NT2/D1 (cell line): Measurements from ENCODE around the gene IVNS1ABP.
"Not testable (repeated sequence)": the region's sequence is repeated elsewhere in the genome, so short reads cannot be mapped to it uniquely, and the experiment has no call there.

Experiments used
- DNase-seq: peaks from one replicate; pipeline ENCODE4 v3.0.0-alpha.2; 2011; ENCODE audit warnings: low read depth, low spot score
- H3K27me3 ChIP-seq: 2 replicates; pipeline ENCODE4 v1.6.0; 2011; ENCODE audit warnings: mild to moderate bottlenecking; ENCODE audit not compliant: insufficient read length, insufficient read depth
- H3K36me3 ChIP-seq: 2 replicates; pipeline ENCODE4 v1.6.1; 2011; ENCODE audit warnings: mild to moderate bottlenecking, low read length, mixed read lengths; ENCODE audit not compliant: insufficient read depth, insufficient read length
- H3K4me1 ChIP-seq: 2 replicates; pipeline ENCODE4 v1.5.1; 2011; ENCODE audit not compliant: insufficient read depth, insufficient read length
- H3K4me3 ChIP-seq: 2 replicates; pipeline ENCODE4 v1.5.1; 2011; ENCODE audit warnings: low read depth; ENCODE audit not compliant: insufficient read length
- H3K9ac ChIP-seq: 2 replicates; pipeline ENCODE4 v1.6.0; 2011; ENCODE audit warnings: low read depth; ENCODE audit not compliant: insufficient read length
- H3K9me3 ChIP-seq: 2 replicates; pipeline ENCODE4 v1.5.1; 2011; ENCODE audit warnings: mild to moderate bottlenecking, low read length; ENCODE audit not compliant: insufficient read depth
- SUZ12 ChIP-seq: IDR thresholded peaks from 2 replicates; pipeline ENCODE4 v1.6.1; 2011; ENCODE audit not compliant: insufficient read length, insufficient read depth; ENCODE audit errors: extremely low read depth
- YY1 ChIP-seq: IDR thresholded peaks from 2 replicates; pipeline ENCODE4 v1.6.1; 2011; ENCODE audit not compliant: insufficient read length, insufficient read depth
- ZNF274 ChIP-seq: IDR thresholded peaks from 2 replicates; pipeline ENCODE4 v1.6.1; 2011; ENCODE audit warnings: mild to moderate bottlenecking, low read depth, low read length

Gene IVNS1ABP

GRCh38 chr1:185328255-185328654, 11.2 kb upstream of the IVNS1ABP start:
- TF ChIP-seq SUZ12, result no peak
- TF ChIP-seq YY1, result no peak
- no peak for TF ChIP-seq ZNF274
- H3K4me3 ChIP-seq, result no peak overlapping the region
- no peaks in the 10 kb centered on the region for H3K9me3 ChIP-seq
- no peak overlapping the region for H3K9ac ChIP-seq
- H3K36me3 ChIP-seq, result no peaks in the 10 kb centered on the region
- H3K27me3 ChIP-seq, result no peaks in the 10 kb centered on the region
- H3K4me1 ChIP-seq, result no peaks in the 10 kb centered on the region
- DNase-seq, result no peak

DNA sequence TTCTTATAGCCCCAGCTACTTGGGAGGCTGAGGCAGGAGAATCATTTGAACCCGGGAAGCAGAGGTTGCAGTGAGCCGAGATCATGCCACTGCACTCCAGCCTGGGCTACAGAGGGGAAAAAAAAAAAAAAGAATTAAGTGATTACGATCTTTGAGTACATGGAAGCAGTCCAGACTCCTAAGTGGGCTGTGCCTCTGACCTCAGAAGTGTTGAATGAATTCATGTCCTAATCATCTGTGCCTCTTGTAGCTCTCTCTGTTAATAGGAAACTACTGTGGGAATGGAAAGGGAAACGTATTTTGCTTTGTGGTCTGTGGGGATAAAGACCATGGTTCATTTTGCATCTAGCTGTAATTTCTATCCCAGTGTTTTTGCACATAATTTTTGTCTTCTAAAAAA, 8.4 kb upstream of the IVNS1ABP start:
- TF ChIP-seq YY1 (no peak), SUZ12 (no peak), ZNF274 (no peak)
- Histone ChIP-seq H3K36me3 (no peaks in the 10 kb centered on the region), H3K27me3 (no peaks in the 10 kb centered on the region), H3K4me3 (no peak overlapping the region), H3K9me3 (peaks cover 10% of the 10 kb centered on the region; the same call in 1 of the 2 replicates), H3K9ac (no peak overlapping the region), H3K4me1 (no peaks in the 10 kb centered on the region)
- no peak for DNase-seq

DNA sequence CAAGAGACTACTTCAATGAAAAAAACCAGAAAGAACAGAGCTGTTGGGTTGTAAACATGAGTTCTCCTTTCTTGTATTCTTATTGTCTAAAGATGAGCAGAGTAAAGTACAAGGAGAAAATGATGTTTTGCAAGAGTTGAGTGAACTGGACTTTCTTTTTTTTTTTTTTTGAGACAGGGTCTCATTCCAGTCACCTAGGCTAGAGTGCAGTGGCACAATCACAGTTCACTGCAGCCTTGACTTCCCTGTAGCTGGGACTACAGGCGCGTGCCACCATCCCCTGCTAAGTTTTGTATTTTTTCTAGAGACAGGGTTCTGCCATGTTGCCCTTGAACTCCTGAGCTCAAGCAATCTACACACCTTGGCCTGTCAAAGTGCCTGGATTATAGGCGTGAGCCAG, 7.1 kb upstream of the IVNS1ABP start:
- H3K4me3 ChIP-seq, result no peak overlapping the region
- no peaks in the 10 kb centered on the region for H3K4me1 ChIP-seq
- H3K9ac ChIP-seq, result no peak overlapping the region
- no peak for TF ChIP-seq ZNF274
- TF ChIP-seq YY1, result no peak
- TF ChIP-seq SUZ12, result no peak
- DNase-seq, result no peak
- H3K36me3 ChIP-seq, result no peaks in the 10 kb centered on the region
- H3K27me3 ChIP-seq, result no peaks in the 10 kb centered on the region
- H3K9me3 ChIP-seq, result peaks cover 10% of the 10 kb centered on the region; the same call in 1 of the 2 replicates

GRCh38 chr1:185322636-185323035, 5.6 kb upstream of the IVNS1ABP start:
- H3K36me3 ChIP-seq, result no peaks in the 10 kb centered on the region
- H3K9ac ChIP-seq, result no peak overlapping the region
- no peaks in the 10 kb centered on the region for H3K27me3 ChIP-seq
- no peak overlapping the region for H3K4me3 ChIP-seq
- TF ChIP-seq ZNF274 (no peak), YY1 (no peak), SUZ12 (no peak)
- H3K9me3 ChIP-seq, result peaks cover 10% of the 10 kb centered on the region; the same call in 1 of the 2 replicates
- no peaks in the 10 kb centered on the region for H3K4me1 ChIP-seq
- no peak for DNase-seq

- not testable (repeated sequence) for DNase-seq, H3K4me1 ChIP-seq, H3K36me3 ChIP-seq, H3K4me3 ChIP-seq, H3K27me3 ChIP-seq, H3K9ac ChIP-seq
- peaks cover 10% of the 10 kb centered on the region; the same call in 1 of the 2 replicates for H3K9me3 ChIP-seq
Measured at GRCh38 chr1:185321653-185322221, 4.7 kb upstream of the IVNS1ABP start.

DNA sequence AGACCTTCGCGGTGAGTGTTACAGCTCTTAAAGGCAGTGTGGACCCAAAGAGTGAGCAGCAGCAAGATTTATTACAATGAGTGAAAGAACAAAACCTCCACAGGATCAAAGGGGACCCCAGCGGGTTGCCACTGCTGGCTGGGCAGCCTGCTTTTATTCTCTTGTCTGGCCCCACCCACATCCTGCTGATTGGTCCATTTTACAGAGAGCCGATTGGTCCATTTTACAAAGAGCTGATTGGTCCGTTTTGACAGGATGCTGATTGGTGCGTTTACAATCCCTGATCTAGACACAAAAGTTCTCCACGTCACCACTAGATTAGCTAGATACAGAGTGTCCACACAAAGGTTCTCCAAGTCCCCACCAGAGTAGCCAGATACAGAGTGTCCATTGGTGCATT, 4.1 kb upstream of the IVNS1ABP start:
- H3K9ac ChIP-seq, H3K27me3 ChIP-seq, H3K4me3 ChIP-seq, DNase-seq, H3K4me1 ChIP-seq, H3K36me3 ChIP-seq: not testable (repeated sequence)
- peaks cover 10% of the 10 kb centered on the region; the same call in 1 of the 2 replicates for H3K9me3 ChIP-seq

DNA sequence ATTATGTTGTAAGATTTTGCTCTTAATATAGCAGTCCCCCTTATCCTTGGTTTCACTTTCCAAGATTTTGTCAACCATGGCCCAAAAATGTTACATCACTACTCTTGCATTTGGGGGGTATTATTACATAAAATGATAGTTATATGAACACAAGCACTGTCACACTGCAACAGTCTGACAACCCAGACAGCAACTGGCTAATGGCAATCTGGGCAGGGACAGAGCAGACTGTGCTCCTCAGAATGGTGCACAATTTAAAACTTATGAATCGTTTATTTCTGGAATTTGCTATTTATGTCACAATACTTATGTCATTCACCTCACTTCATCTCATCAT, 2.1 kb upstream of the IVNS1ABP start:
- no peak overlapping the region for H3K4me3 ChIP-seq
- TF ChIP-seq ZNF274, result no peak
- TF ChIP-seq YY1, result no peak
- no peak for TF ChIP-seq SUZ12
- no peak for DNase-seq
- H3K4me1 ChIP-seq, result no peaks in the 10 kb centered on the region
- peaks cover 11% of the 10 kb centered on the region for H3K36me3 ChIP-seq
- no peak overlapping the region for H3K9ac ChIP-seq
- no peaks in the 10 kb centered on the region for H3K27me3 ChIP-seq
- H3K9me3 ChIP-seq, result peaks cover 10% of the 10 kb centered on the region; the same call in 1 of the 2 replicates

- Histone ChIP-seq H3K4me3 (no peak overlapping the region), H3K27me3 (no peaks in the 10 kb centered on the region), H3K36me3 (peaks cover 11% of the 10 kb centered on the region), H3K4me1 (no peaks in the 10 kb centered on the region), H3K9ac (no peak overlapping the region), H3K9me3 (peaks cover 10% of the 10 kb centered on the region; the same call in 1 of the 2 replicates)
- TF ChIP-seq SUZ12 (no peak), YY1 (no peak), ZNF274 (no peak)
- no peak for DNase-seq
Measured at GRCh38 chr1:185318431-185319138, 1.5 kb upstream of the IVNS1ABP start.
